ENCODE measurements around the gene MTHFD1L. TPM values are rescaled to one million over a fixed set of nuclear protein-coding genes. Genes with fewer than 3 reads are reported as not detected.
"Not testable (repeated sequence)": the region's sequence is repeated elsewhere in the genome, so short reads cannot be mapped to it uniquely, and the experiment has no call there.

MTHFD1L gene
- total and polyA plus RNA-seq, 9 of the 15 experiments (the other 6 are each of a cell fraction or from before 2014, with no cell fraction given) = 20.9 to 128 (median 61.0) TPM

- TF ChIP-seq KLF16 (IDR thresholded peaks at IDR 0.05) = peak; percentile 27; the same call in 1 of the 2 replicates
- TF ChIP-seq MEIS2 (IDR thresholded peaks at IDR 0.05; ENCODE audit: partially characterized antibody) = peak; percentile 17
- TF ChIP-seq CEBPG (CRISPR knock-in tag; IDR thresholded peaks at IDR 0.05) = peak; percentile 97
- TF ChIP-seq CEBPG (tag; conservative IDR thresholded peaks at IDR 0.05 in 1 of 2, IDR thresholded peaks at IDR 0.05 in 1 of 2) = peak; percentile 71 to 95
- TF ChIP-seq NCOA1 (IDR thresholded peaks at IDR 0.05; ENCODE audit: low read depth) = peak; percentile 58; the same call in 1 of the 2 replicates
- TF ChIP-seq L3MBTL2 (IDR thresholded peaks at IDR 0.05) = peak; percentile 63
- TF ChIP-seq KDM1A (IDR thresholded peaks at IDR 0.05) = 0 out of 4 replicates have a peak, but pooled peaks of 1 of the 2 experiments have one; percentile 19
- peak; percentile 75 for TF ChIP-seq ZNF592 (IDR thresholded peaks at IDR 0.05)
- TF ChIP-seq TRIM24 (IDR thresholded peaks at IDR 0.05) = peak; percentile 50 to 83
- peak; percentile 35 to 68; a peak in 2 of 4 replicates for TF ChIP-seq MNT (conservative IDR thresholded peaks at IDR 0.05)
- TF ChIP-seq RNF2 (IDR thresholded peaks at IDR 0.05) = peak; percentile 73
- peak in 1 of 2 experiments; percentile 46; a peak in 1 of 3 replicates for TF ChIP-seq CBX3 (IDR thresholded peaks at IDR 0.05; ENCODE audit: borderline replicate concordance in 1 of 2, low read length in 2 of 2)
- peak; percentile 13; the same call in 1 of the 2 replicates for TF ChIP-seq MEF2A (IDR thresholded peaks at IDR 0.05; ENCODE audit: control insufficient read depth, low read depth, low read length)
- TF ChIP-seq MYNN (IDR thresholded peaks at IDR 0.05) = 0 out of 2 replicates have a peak, but pooled peaks have one; percentile 23
- TF ChIP-seq MYNN (CRISPR knock-in tag; IDR thresholded peaks at IDR 0.05); ETV6 (CRISPR knock-in tag; IDR thresholded peaks at IDR 0.05; ENCODE audit: borderline replicate concordance): not testable (repeated sequence)
- TF ChIP-seq TEAD1 (CRISPR knock-in tag; IDR thresholded peaks at IDR 0.05) = peak; percentile 34 to 69; a peak in 2 of 4 replicates
- TF ChIP-seq SOX6 (IDR thresholded peaks at IDR 0.05) = peak; percentile 50; the same call in 1 of the 2 replicates
- TF ChIP-seq NFE2 (IDR thresholded peaks at IDR 0.05; ENCODE audit: low read depth) = 0 out of 2 replicates have a peak, but pooled peaks have one; percentile 10
- TF ChIP-seq CEBPB (tag; IDR thresholded peaks at IDR 0.05) = peak; percentile 92
- peak in 1 of 2 experiments; percentile 72; a peak in 2 of 4 replicates for TF ChIP-seq ETV6 (IDR thresholded peaks at IDR 0.05; ENCODE audit: borderline replicate concordance in 1 of 2, low read depth in 2 of 2, low read length in 1 of 2)
- peak; percentile 34; the same call in 1 of the 2 replicates for TF ChIP-seq PKNOX1 (IDR thresholded peaks at IDR 0.05)
- TF ChIP-seq POLR2AphosphoS5 (IDR thresholded peaks at IDR 0.05; ENCODE audit: control insufficient read depth, insufficient read depth, low read depth, low read length) = peak; percentile 56
Measured at GRCh38 chr6:151040888-151041521, 175.5 kb downstream of the MTHFD1L start (continued).

Data from K562 (cell line).